Fibroblast of lung (primary cell): ENCODE measurements around the gene CABP7. TPM values are rescaled to one million over a fixed set of nuclear protein-coding genes. Genes with fewer than 3 reads are reported as not detected.

Source experiments
- DNase-seq, 2 donors: peaks; one replicate each; pipeline versions ENCODE4 v3.0.0 to v3.0.0-alpha.2; 2010; ENCODE audit warnings: low read depth in 2 of 2
- H2AFZ ChIP-seq: 2 replicates; pipeline ENCODE4 v1.5.1; 2012; ENCODE audit warnings: low read length, control low read depth, inconsistent platforms
- H3K27ac ChIP-seq: 2 replicates; pipeline ENCODE4 v1.5.1; 2011; ENCODE audit warnings: low read length, control low read depth; ENCODE audit not compliant: insufficient read depth
- H3K27me3 ChIP-seq: 2 replicates; pipeline ENCODE4 v1.5.1; 2011; ENCODE audit warnings: mild to moderate bottlenecking, low read length; ENCODE audit not compliant: control insufficient read depth, insufficient read depth
- H3K36me3 ChIP-seq: 2 replicates; pipeline ENCODE4 v1.5.1; 2011; ENCODE audit warnings: low read length; ENCODE audit not compliant: control insufficient read depth, insufficient read depth
- H3K4me1 ChIP-seq: 2 replicates; pipeline ENCODE4 v1.5.1; 2011; ENCODE audit warnings: low read length; ENCODE audit not compliant: control insufficient read depth, insufficient read depth; ENCODE audit errors: extremely low read depth
- H3K4me2 ChIP-seq: 2 replicates; pipeline ENCODE4 v1.5.1; 2011; ENCODE audit warnings: low read length, control low read depth; ENCODE audit not compliant: insufficient read depth; ENCODE audit errors: extremely low read depth
- H3K4me3 ChIP-seq, 4 experiments: fragments of 200-600 bp in 1 of 4; sonication (generic) in 1 of 4; replicated peaks in 1 of 4; 2 replicates each; pipeline ENCODE4 v1.5.1; 2011 to 2016; ENCODE audit warnings: low read length in 4 of 4, low read depth in 3 of 4, mild to moderate bottlenecking in 3 of 4, control low read depth in 2 of 4, inconsistent platforms in 1 of 4, mixed read lengths in 1 of 4; ENCODE audit not compliant: insufficient read depth in 1 of 4; ENCODE audit errors: control extremely low read depth in 1 of 4
- H3K79me2 ChIP-seq: 2 replicates; pipeline ENCODE4 v1.5.1; 2012; ENCODE audit warnings: mild to moderate bottlenecking, low read length, inconsistent platforms; ENCODE audit not compliant: control insufficient read depth, insufficient read depth
- H3K9ac ChIP-seq: 2 replicates; pipeline ENCODE4 v1.5.1; 2011; ENCODE audit warnings: mild to moderate bottlenecking, low read length, control low read depth; ENCODE audit not compliant: insufficient read depth
- H3K9me3 ChIP-seq: 2 replicates; pipeline ENCODE4 v1.5.1; 2012; ENCODE audit warnings: low read depth, low read length; ENCODE audit not compliant: control insufficient read depth, insufficient read depth
- H4K20me1 ChIP-seq: 2 replicates; pipeline ENCODE4 v1.5.1; 2011; ENCODE audit warnings: low read length; ENCODE audit not compliant: control insufficient read depth, insufficient read depth; ENCODE audit errors: extremely low read depth
- CTCF ChIP-seq, 2 donors: IDR thresholded peaks in 1 of 2; conservative IDR thresholded peaks in 1 of 2; 1 replicate in 1 of 2; 2 replicates in 1 of 2; pipeline ENCODE4 v1.5.1; 2011 to 2012; ENCODE audit warnings: low read length in 2 of 2, control low read depth in 1 of 2, inconsistent platforms in 1 of 2, low read depth in 1 of 2, mild to moderate bottlenecking in 1 of 2
- EZH2 ChIP-seq: IDR thresholded peaks from 2 replicates; pipeline ENCODE4 v1.5.1; 2012; ENCODE audit warnings: low read length, control low read depth, mild to moderate bottlenecking; ENCODE audit errors: missing control alignments
- polyA plus RNA-seq, 2 donors: library from polyadenylated mRNA; depleted of rRNA in 1 of 2; stranded (reverse) in 1 of 2; unstranded in 1 of 2; fragments of >200 nt; gene quantifications; 2 replicates each; pipeline ENCODE4 v1.2.1, GENCODE V29; 2011 to 2012; ENCODE audit warnings: missing spikeins in 1 of 2
- total RNA-seq: library from RNA; depleted of rRNA; stranded (reverse); fragments of >200 nt; gene quantifications from 2 replicates; pipeline ENCODE4 v1.2.1, GENCODE V29; 2014

Gene CABP7
- total and polyA plus RNA-seq, 2 donors (not counting 1 experiment from before 2014, with no cell fraction given): not detected

GRCh38 chr22:29768052-29768693, 48.4 kb downstream of the CABP7 start:
- peak overlapping the region; percentile 89 for H3K27ac ChIP-seq
- peak overlapping the region; percentile 91 to 100 (median 98) for H3K4me3 ChIP-seq
- no peak for DNase-seq
- H3K9me3 ChIP-seq: no peaks in the 10 kb centered on the region
- H3K9ac ChIP-seq: peak overlapping the region; percentile 89
- peaks cover 18% of the 10 kb centered on the region for H3K79me2 ChIP-seq
- H2AFZ ChIP-seq: no peak overlapping the region
- H3K4me1 ChIP-seq: peaks cover 3% of the 10 kb centered on the region
- H3K36me3 ChIP-seq: no peaks in the 10 kb centered on the region
- H4K20me1 ChIP-seq: no peaks in the 10 kb centered on the region
- H3K27me3 ChIP-seq: no peaks in the 10 kb centered on the region
- TF ChIP-seq EZH2 (no peak), CTCF (conservative IDR thresholded peaks at IDR 0.05 in 1 of 2, IDR thresholded peaks at IDR 0.05 in 1 of 2; ENCODE audit: low read depth in 1 of 2, low read length in 2 of 2) (no peak)
- peak overlapping the region; percentile 78 for H3K4me2 ChIP-seq

- no peaks in the 10 kb centered on the region for H3K27me3 ChIP-seq
- no peaks in the 10 kb centered on the region for H3K36me3 ChIP-seq
- H2AFZ ChIP-seq: no peak overlapping the region
- H3K79me2 ChIP-seq: peaks cover 18% of the 10 kb centered on the region
- DNase-seq: no peak
- no peak overlapping the region for H3K27ac ChIP-seq
- H4K20me1 ChIP-seq: no peaks in the 10 kb centered on the region
- no peak overlapping the region for H3K4me2 ChIP-seq
- TF ChIP-seq CTCF (conservative IDR thresholded peaks at IDR 0.05 in 1 of 2, IDR thresholded peaks at IDR 0.05 in 1 of 2; ENCODE audit: low read depth in 1 of 2, low read length in 2 of 2): no peak
- no peak overlapping the region for H3K4me3 ChIP-seq
- H3K4me1 ChIP-seq: peaks cover 7% of the 10 kb centered on the region
- no peak overlapping the region for H3K9ac ChIP-seq
- H3K9me3 ChIP-seq: no peaks in the 10 kb centered on the region
Observed at GRCh38 chr22:29769723-29770321, 50.0 kb downstream of the CABP7 start.

- DNase-seq: peak; percentile 63 to 84
- no peak overlapping the region for H3K27ac ChIP-seq
- no peak overlapping the region for H3K9ac ChIP-seq
- no peaks in the 10 kb centered on the region for H3K36me3 ChIP-seq
- H3K9me3 ChIP-seq: no peaks in the 10 kb centered on the region
- no peaks in the 10 kb centered on the region for H4K20me1 ChIP-seq
- TF ChIP-seq EZH2 (no peak), CTCF (conservative IDR thresholded peaks at IDR 0.05 in 1 of 2, IDR thresholded peaks at IDR 0.05 in 1 of 2; ENCODE audit: low read depth in 1 of 2, low read length in 2 of 2) (peak; percentile 58 to 65)
- H3K27me3 ChIP-seq: no peaks in the 10 kb centered on the region
- no peak overlapping the region for H2AFZ ChIP-seq
- H3K4me1 ChIP-seq: peaks cover 7% of the 10 kb centered on the region
- H3K4me3 ChIP-seq: no peak overlapping the region
- peaks cover 18% of the 10 kb centered on the region for H3K79me2 ChIP-seq
- no peak overlapping the region for H3K4me2 ChIP-seq
Observed at GRCh38 chr22:29772170-29772641, 52.4 kb downstream of the CABP7 start.
